ENCODE measurements around the gene NPVF.

NPVF gene

GRCh38 chr7:25228386-25228785 is at the start of gene NPVF:
NPVF (minus strand) TSS chr7:25228486; CDS start chr7:25228439, 47 bp downstream.
- no peak for TF ChIP-seq GATA2 (IDR thresholded peaks at IDR 0.05; ENCODE audit: low read depth, low read length)
- TF ChIP-seq GATA3 (IDR thresholded peaks at IDR 0.05; ENCODE audit: low read depth, low read length) = no peak

- TF ChIP-seq GATA3 (IDR thresholded peaks at IDR 0.05; ENCODE audit: low read depth, low read length) = no peak
- no peak for TF ChIP-seq GATA2 (IDR thresholded peaks at IDR 0.05; ENCODE audit: low read depth, low read length)
These were observed 44.0 kb upstream of the NPVF start for GRCh38 chr7:25272265-25272664.

GRCh38 chr7:25263337-25263736 is 35.1 kb upstream of the NPVF start:
- TF ChIP-seq GATA3 (IDR thresholded peaks at IDR 0.05; ENCODE audit: low read depth, low read length) = no peak

GRCh38 chr7:25262586-25262985 is 34.3 kb upstream of the NPVF start:
- TF ChIP-seq GATA3 (IDR thresholded peaks at IDR 0.05; ENCODE audit: low read depth, low read length) (no peak), GATA2 (IDR thresholded peaks at IDR 0.05; ENCODE audit: low read depth, low read length) (no peak)

GRCh38 chr7:25261545-25262140 is 33.4 kb upstream of the NPVF start:
- TF ChIP-seq GATA3 (IDR thresholded peaks at IDR 0.05; ENCODE audit: low read depth, low read length) (no peak), GATA2 (IDR thresholded peaks at IDR 0.05; ENCODE audit: low read depth, low read length) (no peak)

GRCh38 chr7:25260862-25261494 is 32.7 kb upstream of the NPVF start:
- TF ChIP-seq GATA2 (IDR thresholded peaks at IDR 0.05; ENCODE audit: low read depth, low read length) (no peak), GATA3 (IDR thresholded peaks at IDR 0.05; ENCODE audit: low read depth, low read length) (no peak)

GRCh38 chr7:25259487-25260243 is 31.4 kb upstream of the NPVF start:
- no peak for TF ChIP-seq GATA2 (IDR thresholded peaks at IDR 0.05; ENCODE audit: low read depth, low read length)
- TF ChIP-seq GATA3 (IDR thresholded peaks at IDR 0.05; ENCODE audit: low read depth, low read length) = no peak

GRCh38 chr7:25256333-25256819 is 28.1 kb upstream of the NPVF start:
- no peak for TF ChIP-seq GATA2 (IDR thresholded peaks at IDR 0.05; ENCODE audit: low read depth, low read length)
- TF ChIP-seq GATA3 (IDR thresholded peaks at IDR 0.05; ENCODE audit: low read depth, low read length) = no peak

GRCh38 chr7:25255611-25256332 is 27.5 kb upstream of the NPVF start:
- TF ChIP-seq GATA2 (IDR thresholded peaks at IDR 0.05; ENCODE audit: low read depth, low read length) = no peak
- no peak for TF ChIP-seq GATA3 (IDR thresholded peaks at IDR 0.05; ENCODE audit: low read depth, low read length)

- TF ChIP-seq GATA3 (IDR thresholded peaks at IDR 0.05; ENCODE audit: low read depth, low read length) (no peak), GATA2 (IDR thresholded peaks at IDR 0.05; ENCODE audit: low read depth, low read length) (no peak)
These were observed 26.3 kb upstream of the NPVF start for GRCh38 chr7:25254604-25255003.

GRCh38 chr7:25253714-25254113 is 25.4 kb upstream of the NPVF start:
- TF ChIP-seq GATA2 (IDR thresholded peaks at IDR 0.05; ENCODE audit: low read depth, low read length) (no peak), GATA3 (IDR thresholded peaks at IDR 0.05; ENCODE audit: low read depth, low read length) (no peak)

GRCh38 chr7:25250386-25250785 is 22.1 kb upstream of the NPVF start:
- TF ChIP-seq GATA2 (IDR thresholded peaks at IDR 0.05; ENCODE audit: low read depth, low read length) (no peak), GATA3 (IDR thresholded peaks at IDR 0.05; ENCODE audit: low read depth, low read length) (no peak)

GRCh38 chr7:25249772-25250171 is 21.5 kb upstream of the NPVF start:
- TF ChIP-seq GATA2 (IDR thresholded peaks at IDR 0.05; ENCODE audit: low read depth, low read length) (no peak), GATA3 (IDR thresholded peaks at IDR 0.05; ENCODE audit: low read depth, low read length) (no peak)

- no peak for TF ChIP-seq GATA2 (IDR thresholded peaks at IDR 0.05; ENCODE audit: low read depth, low read length)
- TF ChIP-seq GATA3 (IDR thresholded peaks at IDR 0.05; ENCODE audit: low read depth, low read length) = no peak
These were observed 18.0 kb upstream of the NPVF start for GRCh38 chr7:25246306-25246705.

Measured in SH-SY5Y (cell line).